GM18867 (cell line): ENCODE results near the gene NECTIN1.
"Not testable (repeated sequence)": the region's sequence is repeated elsewhere in the genome, so short reads cannot be mapped to it uniquely, and the experiment has no call there.

Experiments
- ATAC-seq: cut with Tn5 transposase; IDR thresholded peaks from one replicate; pipeline ENCODE4 v1.9.1; 2021; ENCODE audit warnings: mild to moderate bottlenecking, moderate library complexity; ENCODE audit not compliant: unreplicated experiment

Gene NECTIN1

GRCh38 chr11:119595941-119596340, 133.1 kb downstream of the NECTIN1 start:
- not testable (repeated sequence) for ATAC-seq

- ATAC-seq, result no peak
Measured at GRCh38 chr11:119594639-119595249, 134.3 kb downstream of the NECTIN1 start.

- ATAC-seq, result no peak
Measured at GRCh38 chr11:119593346-119593745, 135.7 kb downstream of the NECTIN1 start.

- ATAC-seq, result no peak
Measured at GRCh38 chr11:119592642-119593041, 136.4 kb downstream of the NECTIN1 start.

GRCh38 chr11:119591836-119592310, 137.1 kb downstream of the NECTIN1 start:
- no peak for ATAC-seq

- ATAC-seq, result no peak
Measured at GRCh38 chr11:119590651-119591351, 138.2 kb downstream of the NECTIN1 start.

- no peak for ATAC-seq
Measured at GRCh38 chr11:119589001-119589400, 140.0 kb downstream of the NECTIN1 start.
